H9 (cell line): ENCODE results near the gene KCNE4. TPM values are rescaled to one million over a fixed set of nuclear protein-coding genes. Genes with fewer than 3 reads are reported as not detected.

Experiments
- DNase-seq: peaks from one replicate; pipeline ENCODE4 v3.0.0-alpha.2; 2017
- H2AFZ ChIP-seq: one replicate; pipeline ENCODE4 v1.6.1; 2013; ENCODE audit warnings: mild to moderate bottlenecking, low read length, control low read depth, moderate library complexity
- H2AK5ac ChIP-seq: 2 replicates; pipeline ENCODE4 v1.6.1; 2013; ENCODE audit warnings: low read length, control low read depth, mixed read lengths; ENCODE audit not compliant: insufficient read length
- H2BK120ac ChIP-seq: one replicate; pipeline ENCODE4 v1.6.1; 2013; ENCODE audit warnings: low read depth, mild to moderate bottlenecking, low read length, control low read depth, inconsistent platforms; ENCODE audit not compliant: poor library complexity, severe bottlenecking
- H2BK12ac ChIP-seq: 2 replicates; pipeline ENCODE4 v1.6.1; 2013; ENCODE audit warnings: low read length, control low read depth, mixed read lengths, low read depth; ENCODE audit not compliant: insufficient read length
- H2BK15ac ChIP-seq: 2 replicates; pipeline ENCODE4 v1.6.1; 2013; ENCODE audit warnings: low read depth, low read length, control low read depth
- H2BK20ac ChIP-seq: one replicate; pipeline ENCODE4 v1.6.1; 2013; ENCODE audit warnings: low read depth, mild to moderate bottlenecking, low read length, control low read depth, inconsistent platforms; ENCODE audit not compliant: poor library complexity, severe bottlenecking
- H2BK5ac ChIP-seq: 2 replicates; pipeline ENCODE4 v1.6.1; 2013; ENCODE audit warnings: low read length, control low read depth, mixed read lengths; ENCODE audit not compliant: insufficient read length
- H3K14ac ChIP-seq: 2 replicates; pipeline ENCODE4 v1.6.1; 2013; ENCODE audit warnings: low read length, control low read depth; ENCODE audit not compliant: insufficient read depth
- H3K18ac ChIP-seq: 2 replicates; pipeline ENCODE4 v1.6.1; 2013; ENCODE audit warnings: low read depth, mild to moderate bottlenecking, mixed read lengths, low read length, control low read depth; ENCODE audit not compliant: insufficient read length
- H3K23ac ChIP-seq: 2 replicates; pipeline ENCODE4 v1.6.1; 2013; ENCODE audit warnings: low read length, control low read depth, mixed read lengths, low read depth; ENCODE audit not compliant: insufficient read length
- H3K23me2 ChIP-seq: 2 replicates; pipeline ENCODE4 v1.6.1; 2013; ENCODE audit warnings: low read depth, mild to moderate bottlenecking, mixed read lengths, low read length, control low read depth; ENCODE audit not compliant: insufficient read length, poor library complexity, severe bottlenecking
- H3K27ac ChIP-seq: 2 replicates; pipeline ENCODE4 v1.5.1; 2013; ENCODE audit warnings: low read length, control low read depth, mixed read lengths, low read depth; ENCODE audit not compliant: insufficient read length
- H3K27me3 ChIP-seq: 2 replicates; pipeline ENCODE4 v1.6.1; 2013; ENCODE audit warnings: low read length, control low read depth, inconsistent platforms; ENCODE audit not compliant: insufficient read depth
- H3K4ac ChIP-seq: 2 replicates; pipeline ENCODE4 v1.6.1; 2013; ENCODE audit warnings: low read depth, mild to moderate bottlenecking, control low read depth, inconsistent platforms, low read length, moderate library complexity
- H3K4me1 ChIP-seq: 2 replicates; pipeline ENCODE4 v1.6.1; 2013; ENCODE audit warnings: low read length, control low read depth, inconsistent platforms; ENCODE audit not compliant: insufficient read depth
- H3K4me2 ChIP-seq: 2 replicates; pipeline ENCODE4 v1.6.1; 2013; ENCODE audit warnings: low read length, control low read depth, mixed read lengths; ENCODE audit not compliant: insufficient read length, insufficient read depth
- H3K56ac ChIP-seq: 2 replicates; pipeline ENCODE4 v1.6.1; 2013; ENCODE audit warnings: low read depth, mild to moderate bottlenecking, mixed read lengths, low read length, control low read depth; ENCODE audit not compliant: insufficient read length
- H3K79me1 ChIP-seq: 2 replicates; pipeline ENCODE4 v1.6.1; 2013; ENCODE audit warnings: low read depth, mild to moderate bottlenecking, moderate library complexity, low read length, control low read depth, inconsistent platforms; ENCODE audit not compliant: insufficient read depth, poor library complexity, severe bottlenecking
- H3K79me2 ChIP-seq: 2 replicates; pipeline ENCODE4 v1.6.1; 2013; ENCODE audit warnings: low read length, control low read depth, inconsistent platforms; ENCODE audit not compliant: insufficient read depth
- H3K9ac ChIP-seq: 2 replicates; pipeline ENCODE4 v1.6.1; 2013; ENCODE audit warnings: low read length, control low read depth, mixed read lengths; ENCODE audit not compliant: insufficient read length; ENCODE audit errors: extremely low read depth
- H3K9me3 ChIP-seq: one replicate; pipeline ENCODE4 v1.6.1; 2013; ENCODE audit warnings: low read depth, low read length, inconsistent platforms; ENCODE audit not compliant: control insufficient read depth
- H3T11ph ChIP-seq: one replicate; pipeline ENCODE4 v1.6.1; 2013; ENCODE audit warnings: mild to moderate bottlenecking, low read length, control low read depth, inconsistent platforms
- H4K20me1 ChIP-seq: one replicate; pipeline ENCODE4 v1.6.1; 2013; ENCODE audit not compliant: control insufficient read depth, insufficient read length, insufficient read depth
- H4K5ac ChIP-seq: 2 replicates; pipeline ENCODE4 v1.6.1; 2013; ENCODE audit warnings: low read depth, mild to moderate bottlenecking, mixed read lengths, low read length, control low read depth; ENCODE audit not compliant: insufficient read length
- H4K8ac ChIP-seq: replicated peaks from 2 replicates; pipeline ENCODE4 v1.6.1; 2013; ENCODE audit warnings: low read length, control low read depth, mixed read lengths, low read depth; ENCODE audit not compliant: insufficient read length
- H4K91ac ChIP-seq: 2 replicates; pipeline ENCODE4 v1.6.1; 2013; ENCODE audit warnings: low read depth, mild to moderate bottlenecking, moderate library complexity, mixed read lengths, low read length, control low read depth; ENCODE audit not compliant: insufficient read length
- H3K27ac Mint-ChIP-seq, 3 experiments: 2 replicates in 2 of 3; 3 replicates in 1 of 3; pipeline ENCODE4 v1.8.0; 2020 to 2021; ENCODE audit warnings: mixed read lengths in 3 of 3, mild to moderate bottlenecking in 1 of 3, moderate library complexity in 1 of 3
- H3K27me3 Mint-ChIP-seq: 2 replicates; pipeline ENCODE4 v1.8.0; 2021; ENCODE audit warnings: low read depth, mild to moderate bottlenecking, moderate library complexity, mixed read lengths
- H3K36me3 Mint-ChIP-seq, 3 experiments: 2 replicates in 2 of 3; 3 replicates in 1 of 3; pipeline ENCODE4 v1.8.0; 2020 to 2021; ENCODE audit warnings: low read depth in 3 of 3, mixed read lengths in 3 of 3; ENCODE audit not compliant: insufficient read depth in 1 of 3
- H3K4me1 Mint-ChIP-seq, 2 experiments: 2 replicates each; pipeline ENCODE4 v1.8.0; 2020; ENCODE audit warnings: mixed read lengths in 2 of 2
- H3K4me3 Mint-ChIP-seq, 2 experiments: 2 replicates in 1 of 2; 3 replicates in 1 of 2; pipeline ENCODE4 v1.8.0; 2020 to 2021; ENCODE audit warnings: mild to moderate bottlenecking in 2 of 2, mixed read lengths in 2 of 2, moderate library complexity in 1 of 2
- H3K9me3 Mint-ChIP-seq, 2 experiments: 2 replicates in 1 of 2; 3 replicates in 1 of 2; pipeline ENCODE4 v1.8.0; 2020; ENCODE audit warnings: mild to moderate bottlenecking in 2 of 2, mixed read lengths in 2 of 2, moderate library complexity in 1 of 2
- WGBS: extraction: QIAGEN DNeasy Blood & Tissue Kit; methylation state at CpG from one replicate; pipeline ENCODE4 v1.1.7; 2013; ENCODE audit warnings: missing lambda C conversion rate, low lambda C conversion rate, mixed read lengths; ENCODE audit not compliant: insufficient read length; ENCODE audit errors: extremely low coverage; 5-methylcytosine and 5-hydroxymethylcytosine counted together
- total RNA-seq: library from RNA; stranded (reverse); gene quantifications from 2 replicates; pipeline ENCODE4 v1.2.1, GENCODE V29; 2021
- TF ChIP-seq, protein P1 (sequence below): fragments of 200-600 bp; sonication (generic); conservative IDR thresholded peaks from 3 replicates; pipeline ENCODE4 v1.8.0; 2021; ENCODE audit warnings: antibody characterized with exemption, mild to moderate bottlenecking

Gene KCNE4
- total RNA-seq, 1 experiment from 2014 or later, result 0.24 TPM

DNA sequence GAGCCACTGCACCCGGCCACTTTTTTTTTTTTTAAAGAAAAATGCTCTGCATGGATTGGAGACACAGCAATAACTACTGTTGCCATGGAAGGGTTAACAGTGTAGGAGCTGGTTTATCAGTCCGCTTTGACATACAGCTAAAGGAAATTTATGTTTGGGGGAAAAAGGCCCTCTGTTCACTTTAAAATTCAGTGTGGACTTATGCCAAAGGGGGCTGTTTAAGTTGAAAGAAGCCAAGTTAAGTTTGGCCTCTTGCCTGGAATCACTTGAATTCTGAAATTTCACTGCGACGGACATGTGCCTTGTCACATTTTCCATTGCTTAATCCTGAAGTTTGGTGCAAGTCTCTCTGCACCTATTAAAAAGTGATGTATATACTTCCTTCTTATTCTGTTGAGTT lies 3.1 kb downstream of the KCNE4 start:
- no peak overlapping the region for H3K9ac ChIP-seq

More for the DNA sequence above, 3.1 kb downstream of the KCNE4 start:
- no peak overlapping the region for H4K91ac ChIP-seq
- H3K36me3 Mint-ChIP-seq, result no peaks in the 10 kb centered on the region
- H4K5ac ChIP-seq, result no peak overlapping the region
- no peaks in the 10 kb centered on the region for H3K9me3 ChIP-seq
- peaks cover 34 to 46% of the 10 kb centered on the region in 2 experiments for H3K4me1 Mint-ChIP-seq
- no peak overlapping the region for H2BK120ac ChIP-seq
- no peaks in the 10 kb centered on the region for H3K79me1 ChIP-seq
- no peak overlapping the region for H2AK5ac ChIP-seq
- no peak overlapping the region for H2BK15ac ChIP-seq
- TF ChIP-seq, protein P1, sequence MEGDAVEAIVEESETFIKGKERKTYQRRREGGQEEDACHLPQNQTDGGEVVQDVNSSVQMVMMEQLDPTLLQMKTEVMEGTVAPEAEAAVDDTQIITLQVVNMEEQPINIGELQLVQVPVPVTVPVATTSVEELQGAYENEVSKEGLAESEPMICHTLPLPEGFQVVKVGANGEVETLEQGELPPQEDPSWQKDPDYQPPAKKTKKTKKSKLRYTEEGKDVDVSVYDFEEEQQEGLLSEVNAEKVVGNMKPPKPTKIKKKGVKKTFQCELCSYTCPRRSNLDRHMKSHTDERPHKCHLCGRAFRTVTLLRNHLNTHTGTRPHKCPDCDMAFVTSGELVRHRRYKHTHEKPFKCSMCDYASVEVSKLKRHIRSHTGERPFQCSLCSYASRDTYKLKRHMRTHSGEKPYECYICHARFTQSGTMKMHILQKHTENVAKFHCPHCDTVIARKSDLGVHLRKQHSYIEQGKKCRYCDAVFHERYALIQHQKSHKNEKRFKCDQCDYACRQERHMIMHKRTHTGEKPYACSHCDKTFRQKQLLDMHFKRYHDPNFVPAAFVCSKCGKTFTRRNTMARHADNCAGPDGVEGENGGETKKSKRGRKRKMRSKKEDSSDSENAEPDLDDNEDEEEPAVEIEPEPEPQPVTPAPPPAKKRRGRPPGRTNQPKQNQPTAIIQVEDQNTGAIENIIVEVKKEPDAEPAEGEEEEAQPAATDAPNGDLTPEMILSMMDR, result no peak
- H3K23ac ChIP-seq, result no peak overlapping the region
- no peaks in the 10 kb centered on the region for H3K23me2 ChIP-seq
- H3K4me2 ChIP-seq, result no peak overlapping the region
- no peak overlapping the region for H3K56ac ChIP-seq
- no peaks in the 10 kb centered on the region for H4K20me1 ChIP-seq
- no peak overlapping the region for H2BK5ac ChIP-seq
- H3K4me1 ChIP-seq, result no peaks in the 10 kb centered on the region; the same call in 1 of the 2 replicates
- H3K79me2 ChIP-seq, result no peaks in the 10 kb centered on the region
- H4K8ac ChIP-seq, result no peak overlapping the region
- H2BK12ac ChIP-seq, result no peak overlapping the region
- H3T11ph ChIP-seq, result no peak overlapping the region
- no peaks in the 10 kb centered on the region; the same call in 1 of the 2 replicates for H3K27me3 ChIP-seq
- peaks cover 10% of the 10 kb centered on the region; the same call in 1 of the 2 replicates for H3K27me3 Mint-ChIP-seq
- H2BK20ac ChIP-seq, result no peak overlapping the region
- H3K14ac ChIP-seq, result no peak overlapping the region
- H3K27ac ChIP-seq, result no peak overlapping the region
- DNase-seq, result no peak
- H3K9me3 Mint-ChIP-seq, result peaks cover 0 to 2% of the 10 kb centered on the region in 2 experiments; a peak in 1 of 5 replicates
- WGBS, result no CpG with 5 or more reads among the region's 4 CpGs
- H3K27ac Mint-ChIP-seq, result no peak overlapping the region
- H3K4me3 Mint-ChIP-seq, result no peak overlapping the region
- H3K18ac ChIP-seq, result no peak overlapping the region
- H2AFZ ChIP-seq, result no peak overlapping the region
- H3K4ac ChIP-seq, result no peak overlapping the region
